Gastroesophageal sphincter (tissue), 3 donors: Measurements from ENCODE around the gene SHE.

ENCODE experiments used
- EP300 ChIP-seq: sonication (generic); formaldehyde crosslinking; IDR thresholded peaks from one replicate; pipeline ENCODE4 v1.6.1; 2017; ENCODE audit warnings: antibody characterized with exemption, mild to moderate bottlenecking
- POLR2A ChIP-seq, 2 donors: fragments of 450-650 bp; IDR thresholded peaks; one replicate each; pipeline ENCODE4 v1.6.1; 2017; ENCODE audit warnings: antibody characterized with exemption in 2 of 2, mild to moderate bottlenecking in 2 of 2, moderate library complexity in 1 of 2
- POLR2AphosphoS5 ChIP-seq: sonication (generic); formaldehyde crosslinking; IDR thresholded peaks from one replicate; pipeline ENCODE4 v1.6.1; 2017; ENCODE audit warnings: antibody characterized with exemption
- TF ChIP-seq, protein P1 (sequence below), 4 experiments: fragments of 200-600 bp in 2 of 4; fragments of 450-650 bp in 2 of 4; sonication (generic) in 1 of 4; IDR thresholded peaks; one replicate each; pipeline ENCODE4 v1.5.1; 2017 to 2019; ENCODE audit warnings: antibody characterized with exemption in 4 of 4, mild to moderate bottlenecking in 2 of 4, moderate library complexity in 2 of 4

DNA sequence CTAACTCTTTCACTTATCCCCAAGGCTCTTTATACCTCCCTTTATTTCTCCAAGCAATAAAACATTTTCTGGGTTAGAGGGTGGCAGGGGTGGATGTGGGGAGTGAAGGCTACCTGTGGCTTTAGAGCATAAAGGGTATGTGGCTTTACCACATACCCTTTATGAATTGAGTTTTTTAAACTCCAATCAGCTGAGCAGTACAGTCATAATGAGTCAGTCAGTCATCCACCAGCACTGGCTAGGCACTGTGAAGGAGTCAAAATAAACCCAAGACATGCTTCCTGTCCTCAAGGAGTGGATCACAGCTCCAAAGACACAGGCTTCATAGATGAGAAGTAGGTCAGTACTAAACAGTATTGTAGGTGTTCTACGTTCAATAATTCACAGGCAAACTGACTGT, 2.8 kb downstream of the SHE start:
- TF ChIP-seq EP300, result no peak
- TF ChIP-seq, protein P1, sequence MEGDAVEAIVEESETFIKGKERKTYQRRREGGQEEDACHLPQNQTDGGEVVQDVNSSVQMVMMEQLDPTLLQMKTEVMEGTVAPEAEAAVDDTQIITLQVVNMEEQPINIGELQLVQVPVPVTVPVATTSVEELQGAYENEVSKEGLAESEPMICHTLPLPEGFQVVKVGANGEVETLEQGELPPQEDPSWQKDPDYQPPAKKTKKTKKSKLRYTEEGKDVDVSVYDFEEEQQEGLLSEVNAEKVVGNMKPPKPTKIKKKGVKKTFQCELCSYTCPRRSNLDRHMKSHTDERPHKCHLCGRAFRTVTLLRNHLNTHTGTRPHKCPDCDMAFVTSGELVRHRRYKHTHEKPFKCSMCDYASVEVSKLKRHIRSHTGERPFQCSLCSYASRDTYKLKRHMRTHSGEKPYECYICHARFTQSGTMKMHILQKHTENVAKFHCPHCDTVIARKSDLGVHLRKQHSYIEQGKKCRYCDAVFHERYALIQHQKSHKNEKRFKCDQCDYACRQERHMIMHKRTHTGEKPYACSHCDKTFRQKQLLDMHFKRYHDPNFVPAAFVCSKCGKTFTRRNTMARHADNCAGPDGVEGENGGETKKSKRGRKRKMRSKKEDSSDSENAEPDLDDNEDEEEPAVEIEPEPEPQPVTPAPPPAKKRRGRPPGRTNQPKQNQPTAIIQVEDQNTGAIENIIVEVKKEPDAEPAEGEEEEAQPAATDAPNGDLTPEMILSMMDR (IDR thresholded peaks at IDR 0.05), result no peak
- no peak for TF ChIP-seq POLR2A (IDR thresholded peaks at IDR 0.05)
- TF ChIP-seq POLR2AphosphoS5, result no peak
